CD4-positive, alpha-beta T cell treated with Interleukin-12 subunit alpha and Interleukin-12 subunit beta, for 1 hour (primary cell): ENCODE results near the gene STX18.
"Not testable (repeated sequence)": the region's sequence is repeated elsewhere in the genome, so short reads cannot be mapped to it uniquely, and the experiment has no call there.

Experiments used
- DNase-seq: peaks from one replicate; pipeline ENCODE4 v3.0.0-alpha.2; 2020

Gene STX18

GRCh38 chr4:4474476-4474875 lies 67.4 kb downstream of the STX18 start:
- DNase-seq = no peak

GRCh38 chr4:4472344-4472958 lies 69.4 kb downstream of the STX18 start:
- no peak for DNase-seq

GRCh38 chr4:4471195-4471594 lies 70.7 kb downstream of the STX18 start:
- no peak for DNase-seq

GRCh38 chr4:4470208-4470607 lies 71.6 kb downstream of the STX18 start:
- DNase-seq = no peak

GRCh38 chr4:4465238-4465637 lies 76.6 kb downstream of the STX18 start:
- DNase-seq = not testable (repeated sequence)

- DNase-seq = peak; percentile 5
Observed at GRCh38 chr4:4462970-4463369, 78.9 kb downstream of the STX18 start.

GRCh38 chr4:4461850-4462249 lies 80.0 kb downstream of the STX18 start:
- DNase-seq = peak; percentile 71

- DNase-seq = no peak
Observed at GRCh38 chr4:4461178-4461577, 80.7 kb downstream of the STX18 start.

GRCh38 chr4:4460759-4461158 lies 81.1 kb downstream of the STX18 start:
- no peak for DNase-seq

- no peak for DNase-seq
Observed at GRCh38 chr4:4459181-4459580, 82.7 kb downstream of the STX18 start.

GRCh38 chr4:4457803-4458553 lies 83.9 kb downstream of the STX18 start:
- DNase-seq = no peak

- DNase-seq = no peak
Observed at GRCh38 chr4:4456816-4457578, 84.9 kb downstream of the STX18 start.

- DNase-seq = no peak
Observed at GRCh38 chr4:4456351-4456750, 85.5 kb downstream of the STX18 start.

GRCh38 chr4:4455210-4455865 lies 86.5 kb downstream of the STX18 start:
- DNase-seq = no peak

- no peak for DNase-seq
Observed at GRCh38 chr4:4446434-4446833, 95.4 kb downstream of the STX18 start.

- DNase-seq = no peak
Observed at GRCh38 chr4:4443821-4444220, 98.0 kb downstream of the STX18 start.

GRCh38 chr4:4440333-4441061 lies 101.4 kb downstream of the STX18 start:
- DNase-seq = no peak

GRCh38 chr4:4439782-4440181 lies 102.1 kb downstream of the STX18 start:
- DNase-seq = no peak

GRCh38 chr4:4438891-4439290 lies 103.0 kb downstream of the STX18 start:
- no peak for DNase-seq

- DNase-seq = no peak
Observed at GRCh38 chr4:4437798-4438470, 103.9 kb downstream of the STX18 start.

- DNase-seq = no peak
Observed at GRCh38 chr4:4436244-4436823, 105.5 kb downstream of the STX18 start.

- no peak for DNase-seq
Observed at GRCh38 chr4:4433941-4434340, 107.9 kb downstream of the STX18 start.
